ENCODE results near the gene RBM7.

GRCh38 chr11:114448749-114449482 lies 48.5 kb downstream of the RBM7 start:
- TF ChIP-seq, protein P1, sequence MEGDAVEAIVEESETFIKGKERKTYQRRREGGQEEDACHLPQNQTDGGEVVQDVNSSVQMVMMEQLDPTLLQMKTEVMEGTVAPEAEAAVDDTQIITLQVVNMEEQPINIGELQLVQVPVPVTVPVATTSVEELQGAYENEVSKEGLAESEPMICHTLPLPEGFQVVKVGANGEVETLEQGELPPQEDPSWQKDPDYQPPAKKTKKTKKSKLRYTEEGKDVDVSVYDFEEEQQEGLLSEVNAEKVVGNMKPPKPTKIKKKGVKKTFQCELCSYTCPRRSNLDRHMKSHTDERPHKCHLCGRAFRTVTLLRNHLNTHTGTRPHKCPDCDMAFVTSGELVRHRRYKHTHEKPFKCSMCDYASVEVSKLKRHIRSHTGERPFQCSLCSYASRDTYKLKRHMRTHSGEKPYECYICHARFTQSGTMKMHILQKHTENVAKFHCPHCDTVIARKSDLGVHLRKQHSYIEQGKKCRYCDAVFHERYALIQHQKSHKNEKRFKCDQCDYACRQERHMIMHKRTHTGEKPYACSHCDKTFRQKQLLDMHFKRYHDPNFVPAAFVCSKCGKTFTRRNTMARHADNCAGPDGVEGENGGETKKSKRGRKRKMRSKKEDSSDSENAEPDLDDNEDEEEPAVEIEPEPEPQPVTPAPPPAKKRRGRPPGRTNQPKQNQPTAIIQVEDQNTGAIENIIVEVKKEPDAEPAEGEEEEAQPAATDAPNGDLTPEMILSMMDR (IDR thresholded peaks at IDR 0.05; ENCODE audit: low read depth, low read length, poor library complexity, severe bottlenecking), result no peak
- TF ChIP-seq EZH2phosphoT487 (IDR thresholded peaks at IDR 0.05; ENCODE audit: borderline replicate concordance, low read length), result no peak

All from DOHH2 (cell line).